Measurements from ENCODE around the gene ERG28. TPM values are rescaled to one million over a fixed set of nuclear protein-coding genes. Genes with fewer than 3 reads are reported as not detected.

The ERG28 gene
- total and polyA plus RNA-seq, 8 donors, result 4.2 to 13.2 (median 7.3) TPM

GRCh38 chr14:75626396-75626795, 34.3 kb downstream of the ERG28 start:
- FAIRE-seq (no peak), ATAC-seq (no peak), DNase-seq (no peak)
- TF ChIP-seq, protein P1, sequence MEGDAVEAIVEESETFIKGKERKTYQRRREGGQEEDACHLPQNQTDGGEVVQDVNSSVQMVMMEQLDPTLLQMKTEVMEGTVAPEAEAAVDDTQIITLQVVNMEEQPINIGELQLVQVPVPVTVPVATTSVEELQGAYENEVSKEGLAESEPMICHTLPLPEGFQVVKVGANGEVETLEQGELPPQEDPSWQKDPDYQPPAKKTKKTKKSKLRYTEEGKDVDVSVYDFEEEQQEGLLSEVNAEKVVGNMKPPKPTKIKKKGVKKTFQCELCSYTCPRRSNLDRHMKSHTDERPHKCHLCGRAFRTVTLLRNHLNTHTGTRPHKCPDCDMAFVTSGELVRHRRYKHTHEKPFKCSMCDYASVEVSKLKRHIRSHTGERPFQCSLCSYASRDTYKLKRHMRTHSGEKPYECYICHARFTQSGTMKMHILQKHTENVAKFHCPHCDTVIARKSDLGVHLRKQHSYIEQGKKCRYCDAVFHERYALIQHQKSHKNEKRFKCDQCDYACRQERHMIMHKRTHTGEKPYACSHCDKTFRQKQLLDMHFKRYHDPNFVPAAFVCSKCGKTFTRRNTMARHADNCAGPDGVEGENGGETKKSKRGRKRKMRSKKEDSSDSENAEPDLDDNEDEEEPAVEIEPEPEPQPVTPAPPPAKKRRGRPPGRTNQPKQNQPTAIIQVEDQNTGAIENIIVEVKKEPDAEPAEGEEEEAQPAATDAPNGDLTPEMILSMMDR (IDR thresholded peaks at IDR 0.05), result no peak
- H3K27ac ChIP-seq, result no peak overlapping the region
- intact Hi-C loops (cut with DNase I), result no loop called here
- H3K4me1 ChIP-seq, result no peaks in the 10 kb centered on the region
- WGBS, 2 donors, result 93 to 94% methylated on average over 3 of the region's 3 CpGs
- no peaks in the 10 kb centered on the region for H3K36me3 ChIP-seq
- H3K27me3 ChIP-seq, result no peaks in the 10 kb centered on the region
- H3K4me3 ChIP-seq, result no peak overlapping the region
- no peaks in the 10 kb centered on the region for H3K9me3 ChIP-seq

- no peak for DNase-seq
- H3K27ac ChIP-seq, result no peak overlapping the region
- no peak for FAIRE-seq
- no peak for ATAC-seq
- WGBS, 2 donors, result 95 to 96% methylated on average over 3 of the region's 3 CpGs
- intact Hi-C loops (cut with DNase I), result no loop called here
- no peaks in the 10 kb centered on the region for H3K4me1 ChIP-seq
- TF ChIP-seq, protein P1 (IDR thresholded peaks at IDR 0.05), result no peak
- no peaks in the 10 kb centered on the region for H3K27me3 ChIP-seq
- no peak overlapping the region for H3K4me3 ChIP-seq
- no peaks in the 10 kb centered on the region for H3K9me3 ChIP-seq
- no peaks in the 10 kb centered on the region for H3K36me3 ChIP-seq
Observed at GRCh38 chr14:75625034-75625433, 35.6 kb downstream of the ERG28 start.

DNA sequence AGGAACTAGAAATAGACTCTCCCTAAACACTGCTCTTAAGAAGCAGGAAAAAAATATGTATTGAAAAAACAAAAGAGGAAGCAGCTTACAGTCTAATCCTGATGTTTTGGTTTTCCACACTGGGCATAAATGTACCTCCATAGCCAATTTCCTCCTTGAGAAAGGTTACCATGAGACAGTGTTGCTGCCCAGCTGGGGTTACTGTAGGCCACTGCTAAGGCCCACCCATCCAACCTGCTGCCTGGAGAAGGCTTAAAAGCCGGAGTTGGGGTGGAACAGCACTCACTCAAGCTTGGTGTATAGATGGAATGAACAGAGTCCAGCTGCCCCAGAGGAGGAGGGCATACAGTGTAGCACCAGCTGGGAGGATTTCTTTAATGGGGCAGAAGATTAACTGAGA, 41.1 kb downstream of the ERG28 start:
- intact Hi-C loops (cut with DNase I), result no loop called here
- FAIRE-seq, result no peak
- no peak for ATAC-seq
- TF ChIP-seq, protein P1 (IDR thresholded peaks at IDR 0.05), result no peak
- Histone ChIP-seq H3K27me3 (no peaks in the 10 kb centered on the region), H3K4me1 (no peaks in the 10 kb centered on the region), H3K4me3 (no peak overlapping the region), H3K9me3 (no peaks in the 10 kb centered on the region), H3K27ac (no peak overlapping the region), H3K36me3 (no peaks in the 10 kb centered on the region)
- WGBS, 2 donors, result 91% methylated on average over 1 of the region's 1 CpG
- DNase-seq, result no peak

DNA sequence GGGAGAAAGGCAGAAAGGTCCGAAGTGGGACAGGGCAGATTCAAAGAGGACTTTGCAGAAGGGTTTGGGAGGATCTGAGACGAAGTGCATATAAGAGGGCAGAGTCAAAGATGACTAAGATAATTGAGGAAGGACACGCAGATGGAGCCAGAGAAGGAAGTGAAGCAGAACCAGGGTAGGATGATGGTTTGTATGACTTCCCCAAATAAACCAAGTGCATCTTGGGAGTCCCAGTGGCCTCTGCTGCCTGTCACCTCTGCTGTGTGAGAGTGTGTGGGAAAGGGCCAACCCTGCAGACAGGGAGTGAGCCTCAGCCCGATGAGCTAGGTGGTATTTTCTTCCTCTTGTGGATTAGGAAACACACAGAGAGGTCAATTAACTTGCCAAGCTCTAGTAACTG, 45.5 kb downstream of the ERG28 start:
- intact Hi-C loops (cut with DNase I), result no loop called here
- Histone ChIP-seq H3K9me3 (no peaks in the 10 kb centered on the region), H3K4me3 (no peak overlapping the region), H3K4me1 (no peaks in the 10 kb centered on the region), H3K27me3 (no peaks in the 10 kb centered on the region), H3K27ac (no peak overlapping the region), H3K36me3 (no peaks in the 10 kb centered on the region)
- DNase-seq (peak in 1 of 6 donors; percentile 30), ATAC-seq (peak in 3 of 4 donors; percentile 21 to 82 (median 75)), FAIRE-seq (no peak)
- 62 to 66% methylated on average over 4 of the region's 4 CpGs for WGBS, 2 donors
- TF ChIP-seq, protein P1 (IDR thresholded peaks at IDR 0.05), result no peak

DNA sequence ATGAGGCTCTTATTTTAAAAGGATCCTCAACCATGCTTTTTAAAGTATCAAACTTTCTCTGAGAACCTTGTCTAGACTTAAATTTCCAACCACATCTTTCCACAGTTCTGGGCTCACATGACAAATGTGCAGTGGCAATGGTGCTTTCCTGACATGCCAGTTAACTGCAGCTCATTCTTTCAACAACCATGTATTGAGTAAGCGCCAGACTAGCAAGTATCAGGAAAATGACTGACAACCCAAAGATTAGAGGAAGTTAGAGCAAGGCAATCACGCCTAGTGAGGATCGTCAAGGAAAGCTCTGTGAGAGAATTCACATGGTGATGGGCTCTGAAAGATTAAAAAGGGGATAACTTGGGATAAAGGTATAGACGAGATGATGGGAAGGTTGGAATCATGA, 46.5 kb downstream of the ERG28 start:
- ATAC-seq, result peak in 2 of 4 donors; percentile 40 to 59
- H3K9me3 ChIP-seq, result no peaks in the 10 kb centered on the region
- H3K27ac ChIP-seq, result no peak overlapping the region
- WGBS, 2 donors, result 59% methylated on average over 4 of the region's 4 CpGs
- intact Hi-C loops (cut with DNase I), result no loop called here
- no peak for FAIRE-seq
- H3K36me3 ChIP-seq, result no peaks in the 10 kb centered on the region
- no peak overlapping the region for H3K4me3 ChIP-seq
- TF ChIP-seq, protein P1 (IDR thresholded peaks at IDR 0.05), result no peak
- no peaks in the 10 kb centered on the region for H3K4me1 ChIP-seq
- no peaks in the 10 kb centered on the region for H3K27me3 ChIP-seq
- DNase-seq, result no peak
